IMR-90 (cell line): ENCODE data around the gene FGR.

Experiments used
- BHLHE40 ChIP-seq: fragments of 150-350 bp; IDR thresholded peaks from 2 replicates; pipeline ENCODE4 v1.6.1; 2016; ENCODE audit warnings: mild to moderate bottlenecking, low read depth, low read length
- CTCF ChIP-seq: conservative IDR thresholded peaks from 2 replicates; pipeline ENCODE4 v1.5.1; 2012; ENCODE audit warnings: mild to moderate bottlenecking, low read depth, low read length, improper control_type of control experiment
- ELK1 ChIP-seq: fragments of 150-350 bp; IDR thresholded peaks from 2 replicates; pipeline ENCODE4 v1.6.1; 2016; ENCODE audit warnings: low read depth, mild to moderate bottlenecking, low read length, moderate library complexity, borderline replicate concordance
- FOS ChIP-seq: fragments of 150-350 bp; IDR thresholded peaks from 2 replicates; pipeline ENCODE4 v1.6.1; 2016; ENCODE audit warnings: low read depth, low read length
- MAFK ChIP-seq: IDR thresholded peaks from 2 replicates; pipeline ENCODE4 v1.6.1; 2012; ENCODE audit warnings: low read depth, low read length, improper control_type of control experiment
- MAZ ChIP-seq: IDR thresholded peaks from 2 replicates; pipeline ENCODE4 v1.6.1; 2012; ENCODE audit warnings: low read depth, mild to moderate bottlenecking, low read length, improper control_type of control experiment, moderate library complexity, borderline replicate concordance
- MXI1 ChIP-seq: IDR thresholded peaks from 2 replicates; pipeline ENCODE4 v1.6.1; 2012; ENCODE audit warnings: low read depth, mild to moderate bottlenecking, low read length, moderate library complexity, borderline replicate concordance
- NFE2L2 ChIP-seq: fragments of 150-350 bp; IDR thresholded peaks from 2 replicates; pipeline ENCODE4 v1.6.1; 2016; ENCODE audit warnings: low read depth, mild to moderate bottlenecking, low read length
- POLR2A ChIP-seq: IDR thresholded peaks from 2 replicates; pipeline ENCODE4 v1.6.1; 2012; ENCODE audit warnings: mild to moderate bottlenecking, low read depth, low read length
- RAD21 ChIP-seq: IDR thresholded peaks from 2 replicates; pipeline ENCODE4 v1.6.1; 2012; ENCODE audit warnings: low read length, improper control_type of control experiment
- RCOR1 ChIP-seq: IDR thresholded peaks from 2 replicates; pipeline ENCODE4 v1.6.1; 2012; ENCODE audit warnings: mild to moderate bottlenecking, low read length, improper control_type of control experiment; ENCODE audit not compliant: insufficient replicate concordance
- RFX5 ChIP-seq: IDR thresholded peaks from 2 replicates; pipeline ENCODE4 v1.8.0; 2012; ENCODE audit warnings: low read depth, mild to moderate bottlenecking, low read length, moderate library complexity
- SMC3 ChIP-seq: fragments of 150-350 bp; IDR thresholded peaks from 2 replicates; pipeline ENCODE4 v1.6.1; 2016; ENCODE audit warnings: low read depth, mild to moderate bottlenecking, antibody characterized with exemption, low read length, moderate library complexity
- USF2 ChIP-seq: fragments of 150-350 bp; IDR thresholded peaks from 2 replicates; pipeline ENCODE4 v1.6.1; 2017; ENCODE audit warnings: mild to moderate bottlenecking, antibody characterized with exemption, low read length, low read depth

GRCh38 chr1:27661412-27662075, 26.6 kb upstream of the FGR start:
- TF ChIP-seq CTCF (no peak), POLR2A (no peak), MXI1 (no peak), RFX5 (no peak), BHLHE40 (no peak), FOS (no peak), SMC3 (no peak), NFE2L2 (no peak), RAD21 (no peak), USF2 (no peak), RCOR1 (no peak), MAFK (no peak), ELK1 (no peak), MAZ (no peak)
